Measurements from ENCODE around the gene FAM217A. TPM values are rescaled to one million over a fixed set of nuclear protein-coding genes. Genes with fewer than 3 reads are reported as not detected.
"Not testable (repeated sequence)": the region's sequence is repeated elsewhere in the genome, so short reads cannot be mapped to it uniquely, and the experiment has no call there.

The FAM217A gene, protein sequence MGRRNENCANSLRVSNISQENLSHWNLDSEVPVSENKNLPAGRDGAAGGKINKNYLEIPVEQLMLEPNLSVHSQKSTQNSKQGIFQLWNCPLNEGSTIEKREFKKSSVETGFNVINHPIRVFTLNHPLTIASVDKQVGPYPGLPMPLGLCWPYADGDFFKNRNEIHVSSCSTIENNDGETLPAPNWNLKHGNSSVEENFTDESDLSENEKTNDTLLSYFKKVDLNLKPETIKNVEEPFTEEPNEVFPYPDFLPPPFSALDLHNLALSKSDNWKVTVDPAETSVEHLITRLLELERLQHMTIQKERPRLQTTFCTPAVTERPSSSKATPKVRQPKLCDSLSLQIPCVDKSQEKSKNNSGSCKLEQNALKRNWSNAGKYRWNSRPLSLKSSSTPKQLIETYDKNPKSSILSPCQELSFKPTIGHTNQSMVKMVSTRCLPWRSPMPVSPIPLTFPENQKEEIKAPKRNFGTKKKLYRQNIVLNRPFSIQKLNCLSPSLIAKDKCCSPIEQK
- 0.96 TPM for polyA plus RNA-seq (ENCODE audit: insufficient read length)

DNA sequence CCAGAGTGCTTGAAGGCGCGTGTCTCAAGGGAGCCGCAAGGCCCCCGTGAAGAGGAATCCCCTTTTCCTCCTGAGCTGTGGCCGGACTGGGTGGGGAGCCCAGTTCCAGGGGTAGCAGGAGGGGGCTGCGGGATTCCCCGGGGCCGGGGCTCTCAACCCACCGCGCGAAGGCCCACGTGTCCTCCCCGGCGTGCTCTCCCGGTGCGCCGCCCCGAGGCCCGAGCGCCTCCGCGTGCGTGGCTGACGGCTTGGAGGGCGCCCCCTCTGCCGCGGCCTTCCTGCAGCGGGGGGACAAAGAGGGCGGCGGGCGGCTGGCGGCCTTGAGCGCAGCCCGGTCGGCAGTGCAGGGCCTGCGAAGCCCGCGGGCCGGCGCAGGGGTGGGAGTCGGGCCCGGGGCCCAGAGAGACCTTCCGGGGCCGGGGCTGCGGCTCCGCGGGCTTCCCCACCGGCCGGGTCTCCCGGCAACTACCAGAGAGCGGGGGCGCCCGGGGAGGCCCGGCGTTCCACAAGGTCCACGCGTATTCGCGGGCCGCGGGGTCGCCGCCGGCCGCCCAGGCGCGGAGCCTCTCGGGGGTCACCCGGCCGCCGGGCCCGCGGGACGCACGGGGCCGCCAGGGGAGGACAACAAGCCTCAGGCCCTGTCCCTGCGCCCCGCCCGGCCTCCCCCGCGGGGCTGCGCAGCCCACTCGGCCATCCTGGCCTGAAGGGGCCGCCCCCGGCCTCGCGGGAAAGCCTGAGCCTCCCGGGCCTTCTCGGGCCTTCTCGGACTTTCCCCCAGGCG lies at the start of gene FAM217A:
Gene FAM217A, minus strand, starts transcription at position 447 of the 781 bp plus-strand sequence. CDS start 1,723 bp downstream, outside the sequence.
- DNase-seq (ENCODE audit: low read depth), result no peak

- DNase-seq (ENCODE audit: low read depth), result no peak
These were observed 49.1 kb upstream of the FAM217A start for GRCh38 chr6:4128072-4128471.

- DNase-seq (ENCODE audit: low read depth), result no peak
These were observed 47.3 kb upstream of the FAM217A start for GRCh38 chr6:4125933-4126864.

- no peak for DNase-seq (ENCODE audit: low read depth)
These were observed 46.6 kb upstream of the FAM217A start for GRCh38 chr6:4125500-4125899.

- no peak for DNase-seq (ENCODE audit: low read depth)
These were observed 45.4 kb upstream of the FAM217A start for GRCh38 chr6:4124351-4124750.

DNA sequence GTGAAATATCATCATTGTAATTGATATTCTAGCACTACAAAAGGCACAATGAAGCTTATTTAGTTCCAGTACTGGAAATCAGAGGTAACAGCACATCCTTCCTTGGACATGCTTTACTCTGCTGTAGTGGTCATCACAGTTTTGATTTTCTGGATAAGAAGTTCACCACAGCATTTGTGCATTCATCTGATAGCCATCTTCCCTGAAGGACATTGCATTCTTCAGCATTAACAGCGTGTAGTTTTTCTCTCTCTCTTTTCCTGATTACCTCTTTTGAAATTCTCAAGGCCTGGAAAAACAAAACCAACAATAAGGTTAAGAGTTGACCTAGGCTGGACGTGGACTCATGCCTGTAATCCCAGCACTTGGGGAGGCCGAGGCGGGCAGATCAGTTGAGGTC lies 36.8 kb upstream of the FAM217A start:
- no peak for DNase-seq (ENCODE audit: low read depth)

DNA sequence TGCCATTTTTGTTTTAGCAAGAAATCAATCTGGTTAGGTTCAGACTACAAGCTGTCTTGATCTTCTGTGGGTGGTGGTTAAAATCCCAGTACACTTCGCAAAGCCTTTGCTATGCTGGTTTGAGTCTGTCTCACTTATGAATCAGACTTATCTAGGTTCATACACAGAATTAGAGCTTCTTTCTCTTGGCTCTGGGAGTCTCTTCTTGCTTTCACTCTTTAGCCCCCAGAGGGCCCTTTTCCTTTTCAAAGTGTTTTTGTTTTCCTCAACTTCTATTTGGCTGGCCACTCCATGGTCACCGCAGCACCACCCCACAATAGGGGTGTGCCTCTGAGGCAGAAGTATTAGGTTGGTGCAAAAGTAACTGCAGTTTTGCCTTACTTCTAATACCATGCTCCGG lies 35.2 kb upstream of the FAM217A start:
- no peak for DNase-seq (ENCODE audit: low read depth)

DNA sequence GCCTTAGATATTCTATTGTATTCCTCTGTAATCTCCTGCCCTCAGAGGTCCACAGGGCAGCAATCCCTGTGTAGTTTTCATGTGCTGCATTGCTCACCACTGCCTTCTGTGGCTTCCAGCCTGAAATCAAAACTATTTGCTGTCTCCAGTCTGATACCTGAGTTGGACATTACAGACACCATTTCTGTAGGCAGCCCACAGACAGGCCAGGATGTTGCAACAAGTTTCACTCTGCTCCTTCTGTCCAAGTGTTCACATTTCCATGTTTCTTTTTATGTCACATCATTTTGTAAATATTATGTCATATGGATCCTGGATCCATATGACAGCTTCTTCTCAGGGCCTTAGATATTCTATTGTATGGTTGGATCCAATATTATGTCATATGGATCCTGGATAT lies 34.7 kb upstream of the FAM217A start:
- DNase-seq (ENCODE audit: low read depth), result no peak

DNA sequence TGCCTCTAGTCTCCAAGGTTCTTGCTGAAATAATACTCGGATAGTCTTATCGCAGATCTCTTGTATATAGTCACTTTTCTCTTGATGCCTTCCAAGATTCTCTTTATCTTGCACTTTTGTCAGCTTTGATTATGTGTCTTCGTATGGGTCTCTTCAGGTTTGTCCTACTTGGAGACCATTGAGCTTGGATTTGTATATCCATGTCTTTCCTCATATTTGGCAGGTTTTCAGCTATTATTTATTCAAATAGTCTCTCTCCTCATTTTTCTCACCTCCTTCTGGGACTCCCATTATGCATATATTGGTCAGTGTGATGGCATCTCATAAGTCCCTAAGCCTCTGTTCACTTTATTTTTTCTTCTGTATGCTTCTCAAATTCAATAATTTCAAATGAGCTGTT lies 33.4 kb upstream of the FAM217A start:
- no peak for DNase-seq (ENCODE audit: low read depth)

DNA sequence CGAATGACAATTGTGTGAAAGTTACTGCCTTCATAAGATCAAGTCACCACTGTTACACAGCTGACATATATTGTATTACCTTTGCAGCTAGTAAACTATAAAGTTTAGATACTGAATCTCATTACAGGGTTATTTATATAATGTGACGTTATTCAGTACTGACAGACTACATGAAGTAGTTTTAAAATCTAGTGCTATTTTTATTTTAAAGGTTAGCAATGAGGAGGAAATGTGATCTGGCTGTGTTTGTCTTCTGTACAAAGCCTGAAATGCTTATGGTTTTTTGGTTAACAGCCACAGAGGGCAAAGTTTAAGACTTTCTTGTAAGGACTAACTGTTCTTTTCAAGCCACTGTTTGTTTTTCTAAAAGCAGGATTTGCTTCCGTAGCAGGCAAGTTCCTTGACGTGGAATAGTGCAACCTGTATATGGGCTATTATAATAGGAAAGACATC lies 30.5 kb upstream of the FAM217A start:
- not testable (repeated sequence) for DNase-seq (ENCODE audit: low read depth)

GRCh38 chr6:4108561-4109093 lies 29.7 kb upstream of the FAM217A start:
- no peak for DNase-seq (ENCODE audit: low read depth)

GRCh38 chr6:4107873-4108272 lies 28.9 kb upstream of the FAM217A start:
- DNase-seq (ENCODE audit: low read depth), result no peak

DNA sequence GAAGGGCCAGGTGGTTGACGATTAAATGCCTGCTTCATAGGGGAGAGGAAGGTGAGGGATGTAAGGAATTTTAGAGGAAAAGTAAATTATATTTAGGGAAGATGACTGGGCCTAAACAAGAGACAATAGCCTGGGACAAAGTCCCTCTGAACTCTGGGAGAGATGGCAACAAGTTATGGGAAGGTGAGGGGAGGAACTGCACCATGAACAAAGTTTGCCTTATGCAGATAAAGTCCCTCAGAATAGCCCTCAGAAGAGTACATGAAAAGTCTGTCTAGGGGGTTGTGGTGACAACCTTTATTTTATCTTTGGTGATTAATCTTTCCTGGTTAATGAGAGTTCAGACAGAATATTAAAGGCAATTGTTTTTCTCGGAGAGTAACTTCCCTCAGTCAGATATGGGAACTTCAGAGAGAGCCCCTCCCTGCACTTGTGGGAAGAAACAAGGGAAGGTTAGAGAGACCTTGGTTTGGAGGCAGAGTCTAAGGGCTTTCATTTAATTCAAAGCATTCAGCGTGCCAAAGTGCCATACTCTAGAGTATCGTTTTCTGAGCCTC lies 27.1 kb upstream of the FAM217A start:
- DNase-seq (ENCODE audit: low read depth), result no peak

DNA sequence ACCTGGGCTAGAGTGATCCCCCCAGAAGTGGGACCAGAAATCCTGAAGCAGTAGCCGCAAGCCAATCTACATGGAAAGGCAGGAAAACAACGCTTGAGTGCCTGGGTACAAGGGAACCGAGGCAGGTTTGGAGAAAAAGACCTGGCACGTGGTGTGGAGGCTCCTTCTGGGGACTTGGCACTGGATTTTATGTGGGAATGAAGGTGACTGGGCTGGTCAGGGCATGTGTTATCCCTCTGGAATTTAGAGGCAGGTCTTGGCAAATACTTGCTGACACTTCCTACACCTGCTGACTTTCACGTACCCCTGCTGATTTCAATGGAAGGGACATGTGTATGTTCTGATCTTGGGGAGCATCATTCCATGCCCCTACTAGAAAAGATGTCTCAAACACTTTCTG lies 25.0 kb upstream of the FAM217A start:
- no peak for DNase-seq (ENCODE audit: low read depth)

DNA sequence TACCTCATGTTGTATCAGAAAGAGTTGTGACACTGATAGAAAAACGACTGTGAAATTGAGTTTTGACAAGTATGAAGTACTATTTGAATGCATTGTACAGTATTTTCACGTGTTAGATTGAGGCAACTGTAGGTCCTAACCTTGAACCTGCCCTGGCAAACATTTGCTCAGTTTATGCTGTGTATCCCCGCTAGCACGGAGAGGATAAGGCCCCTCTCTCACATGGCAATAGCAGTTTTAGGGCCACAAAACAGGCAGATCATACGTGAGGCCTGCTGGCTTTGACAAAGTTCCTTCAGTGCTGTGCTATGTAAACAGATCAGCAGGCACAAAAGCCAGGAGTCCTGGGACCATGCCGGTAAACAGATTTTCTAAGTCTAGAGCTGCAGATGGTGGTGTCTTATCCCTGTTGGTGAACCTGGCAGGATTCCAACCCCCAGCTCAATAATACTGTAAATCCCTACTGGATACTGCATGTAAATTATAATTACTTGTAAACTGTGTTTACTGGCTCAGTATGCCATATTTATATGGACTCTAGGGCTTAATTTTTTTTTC lies 23.8 kb upstream of the FAM217A start:
- DNase-seq (ENCODE audit: low read depth), result no peak

DNA sequence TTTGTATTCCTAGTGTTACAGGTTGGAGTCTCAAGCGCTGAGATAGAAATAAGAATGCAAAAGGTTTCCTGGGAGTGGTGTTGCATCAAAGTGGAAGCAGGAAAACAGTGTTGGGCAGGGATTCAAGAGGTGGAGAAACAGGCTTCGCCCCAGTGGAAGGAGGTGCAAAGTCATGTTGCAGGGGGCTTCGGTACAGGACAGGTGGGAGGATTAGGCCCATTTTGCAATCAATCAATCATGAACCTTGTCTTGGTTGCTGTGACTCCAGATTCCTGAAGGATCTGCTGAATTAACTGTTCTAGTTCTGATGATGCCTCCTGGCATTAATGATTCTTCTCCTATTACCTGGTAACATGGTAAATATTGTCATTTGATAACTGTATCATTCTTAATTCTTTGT lies 22.4 kb upstream of the FAM217A start:
- DNase-seq (ENCODE audit: low read depth), result no peak

DNA sequence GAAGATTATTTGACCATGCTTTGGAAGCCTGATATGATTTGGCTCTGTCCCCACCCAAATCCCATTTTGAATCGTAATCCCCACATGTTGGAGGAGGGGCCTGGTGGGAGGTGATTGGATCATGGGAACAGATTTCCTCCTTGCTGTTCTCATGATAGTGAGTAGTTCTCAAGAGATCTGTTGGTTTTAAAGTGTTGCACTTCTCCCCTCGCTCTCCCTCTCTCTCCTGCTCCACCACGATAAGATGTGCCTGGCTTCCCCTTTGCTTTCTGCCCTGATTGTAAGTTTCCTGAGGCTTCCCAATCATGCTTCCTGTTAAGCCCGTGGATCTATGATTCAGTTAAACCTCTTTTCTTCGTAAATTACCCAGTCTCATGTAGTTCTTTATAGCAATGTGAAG lies 21.7 kb upstream of the FAM217A start:
- DNase-seq (ENCODE audit: low read depth), result no peak

DNA sequence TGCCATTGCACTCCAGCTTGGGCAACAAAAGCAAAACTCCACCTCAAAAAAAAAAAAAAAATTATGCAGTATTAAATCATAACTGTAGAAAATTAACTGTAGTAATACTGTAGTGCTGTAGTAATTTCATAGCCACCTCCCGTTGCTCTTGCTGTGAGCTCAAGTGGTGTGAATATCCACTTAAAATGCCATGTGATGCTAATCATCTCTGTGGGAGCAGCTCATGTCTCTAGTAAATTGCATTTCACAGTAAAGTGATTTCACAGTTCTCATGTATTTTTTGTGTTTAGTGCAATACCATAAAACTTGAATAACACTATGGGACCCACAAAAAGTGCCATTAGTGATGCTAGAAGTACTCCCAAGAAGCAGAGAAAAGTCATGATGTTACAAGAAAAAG lies 14.4 kb upstream of the FAM217A start:
- DNase-seq (ENCODE audit: low read depth), result no peak

DNA sequence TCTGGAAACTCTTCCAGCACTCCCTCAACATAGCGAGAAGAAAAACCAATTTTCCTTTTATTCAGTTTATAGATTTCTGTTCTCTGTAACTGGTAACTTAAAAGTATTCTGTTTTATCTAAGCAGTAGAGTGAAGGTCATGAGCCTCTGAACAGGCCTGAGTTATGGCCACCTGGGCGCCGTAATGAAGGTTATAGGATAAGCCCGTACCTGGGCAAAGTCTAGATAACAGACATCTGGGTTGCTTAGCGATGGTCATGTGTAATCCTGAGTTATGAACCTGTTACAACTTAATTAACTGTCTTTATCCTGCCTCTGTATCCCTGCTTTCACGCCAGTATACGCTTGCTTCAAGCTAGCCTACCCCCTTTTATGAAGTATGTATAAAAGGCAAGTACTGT lies 13.0 kb upstream of the FAM217A start:
- DNase-seq (ENCODE audit: low read depth), result no peak

DNA sequence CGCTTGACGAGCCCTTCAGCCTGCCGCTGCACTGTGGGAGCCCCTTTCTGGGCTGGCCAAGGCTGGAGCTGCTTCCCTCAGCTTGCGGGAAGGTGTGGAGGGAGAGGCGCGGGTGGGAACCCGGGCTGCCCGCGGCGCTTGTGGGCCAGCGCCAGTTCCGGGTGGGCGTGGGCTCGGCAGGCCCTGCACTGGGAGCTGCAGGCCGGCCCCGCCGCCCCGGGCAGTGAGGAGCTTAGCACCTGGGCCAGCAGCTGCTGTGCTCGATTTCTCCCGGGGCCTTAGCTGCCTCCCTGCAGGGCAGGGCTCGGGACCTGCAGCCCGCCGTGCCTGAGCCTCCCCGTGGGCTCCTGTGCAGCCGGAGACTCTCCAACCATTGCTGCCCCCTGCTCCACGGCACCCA lies 11.1 kb upstream of the FAM217A start:
- DNase-seq (ENCODE audit: low read depth), result not testable (repeated sequence)

- no peak for DNase-seq (ENCODE audit: low read depth)
These were observed 9.8 kb upstream of the FAM217A start for GRCh38 chr6:4088704-4089103.
